GM12874 (cell line): ENCODE measurements around the gene SRSF1.

Experiments
- CTCF ChIP-seq: IDR thresholded peaks from 2 replicates; pipeline ENCODE4 v1.5.1; 2011; ENCODE audit warnings: low read depth, mild to moderate bottlenecking, control low read depth, low read length, moderate library complexity; ENCODE audit not compliant: insufficient read depth

The SRSF1 gene

DNA sequence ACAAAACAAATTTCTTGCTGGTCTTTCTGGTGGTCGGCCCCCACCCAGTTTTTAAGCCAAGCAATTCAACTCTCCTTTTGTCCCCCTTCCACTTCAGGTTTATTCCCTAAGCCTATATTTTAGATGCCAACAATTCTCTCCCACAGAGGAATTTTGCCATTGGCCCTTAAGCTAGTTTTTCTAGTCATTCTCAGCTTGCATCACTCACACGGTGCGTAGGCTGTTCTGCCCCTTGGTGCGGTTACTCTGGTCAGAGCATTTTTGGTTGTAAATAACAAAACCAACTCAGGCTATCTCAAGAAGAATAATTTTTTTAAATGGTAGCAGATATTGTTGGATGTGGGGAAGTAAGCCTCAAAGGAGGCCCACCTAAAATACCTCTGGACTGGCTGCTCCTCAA, 42.5 kb upstream of the SRSF1 start:
- no peak for TF ChIP-seq CTCF

DNA sequence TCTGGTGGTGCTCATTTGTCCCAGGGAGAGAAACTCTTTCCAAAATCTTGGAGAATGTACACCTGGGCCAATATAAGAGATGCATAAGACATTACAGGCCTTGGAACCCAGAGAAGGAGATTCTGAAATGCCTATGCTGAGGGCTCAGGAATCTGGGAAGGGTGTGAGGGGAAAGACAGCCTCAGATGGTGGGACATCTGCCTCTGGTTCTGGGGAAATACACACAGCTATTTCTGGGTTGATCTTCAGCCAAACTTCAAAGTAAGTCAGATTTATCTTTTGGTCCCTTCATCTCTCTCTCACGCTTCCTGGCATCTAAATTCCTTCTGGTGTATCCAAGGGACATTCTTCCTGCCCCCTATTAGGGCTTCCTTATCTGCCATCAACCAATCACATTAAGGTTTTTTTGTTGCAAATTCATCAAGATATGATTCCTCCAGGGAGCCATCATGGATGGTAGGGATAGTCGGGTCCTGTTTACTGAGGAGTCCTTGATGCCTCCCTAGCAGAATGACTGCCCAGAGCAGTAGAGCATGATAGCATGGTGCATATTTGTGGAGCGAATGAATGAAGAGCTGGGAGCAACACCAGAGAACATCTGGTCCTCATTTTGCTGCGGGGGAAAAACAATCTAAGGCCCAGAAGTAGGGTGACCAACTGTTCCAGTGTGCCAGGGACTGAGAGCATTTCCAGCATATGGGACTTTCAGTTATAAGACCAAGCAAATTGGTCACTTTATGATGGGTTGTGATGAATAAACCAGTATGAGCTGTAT, 40.5 kb upstream of the SRSF1 start:
- TF ChIP-seq CTCF: no peak

GRCh38 chr17:58046239-58047094, 39.4 kb upstream of the SRSF1 start:
- TF ChIP-seq CTCF: no peak

DNA sequence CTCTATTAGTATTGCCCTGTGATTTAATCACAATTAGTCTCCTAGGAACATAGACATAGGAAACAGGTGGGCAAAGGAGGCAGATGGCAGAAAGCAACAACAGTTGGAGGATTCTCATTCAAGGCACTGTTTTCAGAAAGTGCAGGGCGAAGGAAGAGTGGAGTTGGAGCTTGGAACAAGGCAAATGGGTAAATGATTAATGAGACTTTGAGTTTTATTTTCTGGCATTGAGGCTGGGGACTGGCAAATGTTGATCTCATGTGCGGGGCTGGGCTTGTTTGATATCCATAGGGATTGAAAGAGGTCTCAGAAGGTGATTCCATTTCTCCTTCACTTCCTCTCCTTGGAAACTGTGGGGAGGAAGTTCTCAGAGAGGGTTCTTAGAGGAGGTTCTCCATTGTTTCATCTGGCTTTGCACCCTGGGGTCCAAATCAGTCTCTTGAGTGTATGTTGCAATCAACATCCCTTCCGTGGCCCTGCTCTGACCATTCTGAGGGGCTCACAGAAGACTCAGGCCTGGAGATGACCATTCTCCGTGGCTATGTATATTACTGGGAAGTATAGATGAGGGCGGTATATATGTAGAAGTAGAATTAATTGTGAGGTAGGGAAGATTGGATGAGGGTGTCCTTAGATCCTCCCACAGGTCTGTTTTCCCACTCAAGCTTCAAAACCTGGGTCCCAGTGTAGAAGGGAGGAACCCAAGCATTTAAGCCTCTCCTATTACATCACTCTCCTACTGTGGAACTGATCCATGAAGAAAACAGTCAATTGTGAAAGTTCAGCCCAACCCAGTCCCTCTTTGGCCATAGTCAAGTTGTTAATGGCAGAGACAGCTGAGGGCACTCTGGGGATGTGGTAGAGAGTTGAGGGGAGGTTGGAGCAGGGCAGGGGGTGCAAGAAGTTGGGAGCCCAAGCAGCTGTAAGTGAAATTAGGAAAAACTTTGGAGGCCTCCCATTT, 36.5 kb upstream of the SRSF1 start:
- no peak for TF ChIP-seq CTCF

- no peak for TF ChIP-seq CTCF
Measured at GRCh38 chr17:58041161-58041560, 34.1 kb upstream of the SRSF1 start.

GRCh38 chr17:58040386-58040785, 33.3 kb upstream of the SRSF1 start:
- TF ChIP-seq CTCF: no peak
